SIG-M5 treated with dmso at 0.1 percent for 504 hours (cell line): ENCODE results near the gene ADAM12.

Source experiments
- DNase-seq: peaks from one replicate; lab custom pipeline; 2025; ENCODE audit not compliant: unreplicated experiment; lab: John Stamatoyannopoulos, UW

ADAM12 gene

GRCh38 chr10:126215746-126216631, 172.3 kb downstream of the ADAM12 start:
- DNase-seq, result no peak

DNA sequence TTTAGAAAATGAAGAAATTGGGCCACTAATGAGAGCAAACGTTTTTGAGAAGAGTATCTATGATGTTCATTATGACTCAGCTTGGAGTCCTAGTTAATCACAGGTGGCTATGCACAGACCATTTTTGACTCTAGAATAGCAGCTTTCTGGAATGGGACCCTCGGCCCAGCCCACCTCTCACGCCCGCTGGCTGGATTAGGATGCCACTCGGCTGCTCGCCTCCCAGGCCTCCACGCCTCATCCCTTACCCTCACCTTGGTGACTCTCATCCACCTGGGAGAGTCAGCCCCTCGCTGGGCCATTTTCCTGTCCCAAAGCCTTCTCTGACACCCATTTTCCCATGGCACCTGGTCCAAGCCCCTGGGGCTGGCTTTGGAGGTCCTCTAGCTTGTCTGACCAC, 173.6 kb downstream of the ADAM12 start:
- DNase-seq, result no peak

- DNase-seq, result no peak
These were observed 174.3 kb downstream of the ADAM12 start for GRCh38 chr10:126214021-126214420.

- no peak for DNase-seq
These were observed 175.5 kb downstream of the ADAM12 start for GRCh38 chr10:126212738-126213137.

- DNase-seq, result no peak
These were observed 178.1 kb downstream of the ADAM12 start for GRCh38 chr10:126210051-126210651.

GRCh38 chr10:126209451-126209850, 178.8 kb downstream of the ADAM12 start:
- DNase-seq, result no peak

- DNase-seq, result no peak
These were observed 179.5 kb downstream of the ADAM12 start for GRCh38 chr10:126208726-126209302.

DNA sequence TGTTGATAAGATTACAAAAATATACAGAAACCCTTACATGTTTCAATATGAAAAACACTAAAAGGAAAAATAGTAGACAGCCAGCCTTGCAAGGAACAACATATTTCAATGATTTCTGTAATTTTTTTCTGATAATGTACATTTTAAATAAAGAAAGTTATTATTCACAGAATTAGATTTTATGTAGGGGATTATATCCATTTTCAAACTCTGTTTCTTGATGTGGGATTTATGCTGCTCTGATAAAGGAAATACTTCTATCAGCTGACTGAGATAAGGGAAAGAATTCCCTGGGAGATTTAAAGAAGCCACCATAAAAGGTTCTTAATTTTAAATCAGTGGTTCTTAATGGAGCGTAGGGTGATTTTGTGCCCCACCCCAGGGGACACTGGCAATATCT, 180.4 kb downstream of the ADAM12 start:
- DNase-seq, result no peak

DNA sequence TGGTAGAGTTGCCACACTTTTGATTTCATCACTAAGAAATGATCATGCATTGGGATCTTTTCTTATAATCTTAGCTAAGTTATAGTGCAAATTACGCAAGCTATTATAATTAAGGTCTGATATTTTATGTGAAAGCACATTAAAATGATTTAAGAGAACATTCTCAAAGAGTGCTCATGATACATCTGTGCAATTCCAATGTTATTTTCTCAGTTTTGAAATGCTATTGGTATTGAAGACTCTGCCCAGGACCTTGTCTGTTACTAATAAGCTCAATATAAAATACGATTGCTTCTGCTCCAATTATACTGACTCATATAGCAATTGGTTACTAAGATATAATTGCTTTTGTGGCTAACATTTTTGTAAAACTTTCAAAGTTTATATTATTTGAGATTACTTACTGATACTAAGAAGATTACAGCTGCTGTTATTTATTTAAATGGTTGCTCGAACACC, 180.9 kb downstream of the ADAM12 start:
- no peak for DNase-seq

- no peak for DNase-seq
These were observed 182.6 kb downstream of the ADAM12 start for GRCh38 chr10:126205486-126206205.

- no peak for DNase-seq
These were observed 184.0 kb downstream of the ADAM12 start for GRCh38 chr10:126204320-126204719.

GRCh38 chr10:126203746-126204145, 184.5 kb downstream of the ADAM12 start:
- no peak for DNase-seq

GRCh38 chr10:126201603-126202002, 186.7 kb downstream of the ADAM12 start:
- no peak for DNase-seq

- DNase-seq, result no peak
These were observed 188.9 kb downstream of the ADAM12 start for GRCh38 chr10:126199221-126199998.

- no peak for DNase-seq
These were observed 189.6 kb downstream of the ADAM12 start for GRCh38 chr10:126198681-126199080.

DNA sequence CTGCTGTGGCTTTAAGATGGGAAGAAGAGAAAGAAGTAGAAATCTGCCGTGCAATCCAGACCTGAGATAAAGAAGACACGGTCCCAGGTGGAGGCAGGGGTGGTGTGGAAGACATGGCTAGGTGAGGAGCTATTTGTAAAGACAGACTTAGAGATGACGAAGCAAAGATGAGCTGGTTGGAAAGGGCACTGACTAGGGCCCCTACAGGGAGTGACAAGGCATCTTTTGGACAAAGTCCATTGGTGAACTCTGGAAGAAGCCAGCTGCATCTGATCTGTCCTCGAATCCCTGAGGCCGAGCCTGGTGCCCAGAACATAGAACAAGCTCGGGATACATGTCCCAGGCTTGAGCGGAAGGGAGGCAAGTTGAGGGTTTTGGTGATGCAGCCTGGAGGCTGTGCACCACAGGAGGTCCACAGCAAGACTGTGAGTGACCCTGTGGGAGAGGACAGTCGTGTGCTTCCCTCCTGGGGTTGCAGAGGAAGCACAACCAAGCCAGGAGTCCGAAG, 191.2 kb downstream of the ADAM12 start:
- DNase-seq, result no peak

DNA sequence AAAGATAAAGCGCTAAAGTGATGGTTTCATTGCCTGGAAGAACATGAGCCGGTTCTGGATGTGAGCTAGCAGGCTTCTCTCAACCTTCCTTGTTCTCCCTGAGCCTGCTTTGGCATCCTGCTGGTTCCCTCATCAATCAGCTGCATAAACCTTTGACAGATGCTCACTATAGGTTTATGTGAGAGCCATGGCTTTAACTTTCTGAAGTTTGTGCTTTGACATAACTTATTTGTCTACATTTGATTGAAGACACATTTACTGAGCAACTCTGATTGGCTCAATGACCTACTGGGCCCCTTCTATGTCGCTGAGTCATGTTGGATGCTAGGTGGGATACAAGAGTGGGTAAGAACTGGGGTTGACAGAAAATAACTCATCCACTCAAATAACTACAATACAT, 192.0 kb downstream of the ADAM12 start:
- no peak for DNase-seq

DNA sequence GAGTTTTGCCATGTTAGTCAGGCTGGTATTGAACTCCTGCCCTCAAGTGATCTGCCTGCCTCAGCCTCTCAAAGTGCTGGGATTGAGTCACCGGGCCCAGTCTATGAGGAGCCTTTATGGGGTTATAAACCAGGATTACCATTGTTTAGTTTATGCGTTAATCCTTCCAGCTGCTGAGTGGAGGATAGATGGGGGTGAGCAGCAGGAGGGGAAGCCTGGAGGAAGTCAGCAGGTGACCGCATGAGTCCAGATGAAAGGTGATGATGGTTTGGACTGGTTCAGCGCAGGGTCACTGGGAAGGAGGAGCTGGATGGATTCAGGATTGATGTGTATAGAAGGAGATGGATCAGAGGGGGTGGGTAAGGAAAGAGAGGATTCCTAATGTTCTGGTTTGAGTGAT, 197.1 kb downstream of the ADAM12 start:
- no peak for DNase-seq

DNA sequence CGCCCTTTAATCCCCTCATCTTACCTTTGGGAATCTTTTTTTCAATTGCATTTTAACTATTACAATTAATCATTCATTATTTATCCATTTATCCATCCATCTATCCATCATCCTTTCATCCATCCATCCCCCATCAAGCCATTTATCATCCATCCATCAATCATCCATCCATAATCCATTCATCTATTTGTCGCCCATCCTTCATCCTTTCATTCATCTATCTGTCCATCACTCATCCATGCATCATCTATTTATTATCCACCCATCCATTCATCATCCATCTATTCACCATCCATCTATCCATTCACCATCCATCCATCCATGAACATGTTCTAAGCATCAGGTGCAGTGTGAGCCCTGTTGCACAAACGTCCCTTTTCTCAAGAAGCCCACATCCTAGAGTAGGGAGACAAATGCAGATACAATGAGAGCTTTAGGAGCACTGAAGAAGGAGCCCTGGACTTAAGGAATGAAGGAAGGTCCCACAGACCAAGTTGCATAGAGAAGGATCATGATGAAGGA, 199.5 kb downstream of the ADAM12 start:
- no peak for DNase-seq

DNA sequence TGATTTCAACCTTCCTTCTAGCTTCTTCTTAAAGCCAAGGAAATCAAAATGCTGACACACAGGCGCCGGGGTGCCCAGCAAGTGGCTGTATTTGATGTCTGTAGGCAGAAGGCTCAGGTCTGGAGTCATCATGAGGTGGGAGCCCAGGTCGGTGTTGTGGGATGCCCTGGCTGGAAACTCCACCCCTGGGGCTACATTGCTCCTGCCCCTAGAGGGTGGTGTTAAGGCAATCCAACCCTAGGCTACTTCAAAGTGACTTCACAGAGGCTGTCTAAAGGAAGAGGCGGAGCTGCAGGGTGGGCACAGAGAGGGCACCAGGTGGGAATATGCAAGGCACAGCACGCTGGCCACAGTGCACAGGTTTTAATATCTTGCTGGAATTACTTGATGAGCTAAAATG, 200.9 kb downstream of the ADAM12 start:
- no peak for DNase-seq
